Left lobe of liver (tissue), 2 donors: Measurements from ENCODE around the gene FAM227A. TPM values are rescaled to one million over a fixed set of nuclear protein-coding genes. Genes with fewer than 3 reads are reported as not detected.
"Not testable (repeated sequence)": the region's sequence is repeated elsewhere in the genome, so short reads cannot be mapped to it uniquely, and the experiment has no call there.

Experiments
- ATAC-seq: fragments of 200-7000 bp; cut with Tn5 transposase; one replicate; pipeline ENCODE4 v1.9.1; 2020; ENCODE audit warnings: mild to moderate bottlenecking, moderate library complexity
- DNase-seq: peaks from one replicate; pipeline ENCODE4 v3.0.0-alpha.2; 2020; ENCODE audit warnings: low spot score
- total RNA-seq: library from RNA; stranded (reverse); gene quantifications from one replicate; pipeline ENCODE4 v1.2.1, GENCODE V29; 2021
- donor health status: DM: no; HTN: no; CAD: no; lungs with moderate emphysema.
- donor health status: DM: no; HTN: yes; CAD: no.

The FAM227A gene
- total RNA-seq, 1 donor from 2014 or later, result 0.03 TPM

GRCh38 chr22:38612217-38613006 is 43.8 kb downstream of the FAM227A start:
- DNase-seq (peak; percentile 50), ATAC-seq (peak; percentile 67)

GRCh38 chr22:38611559-38611958 is 44.6 kb downstream of the FAM227A start:
- ATAC-seq (peak; percentile 83), DNase-seq (peak; percentile 71)

- ATAC-seq, result no peak
- no peak for DNase-seq
These were observed 46.0 kb downstream of the FAM227A start for GRCh38 chr22:38610234-38610633.

GRCh38 chr22:38608992-38609750 is 47.0 kb downstream of the FAM227A start:
- ATAC-seq (no peak), DNase-seq (no peak)

GRCh38 chr22:38607680-38608079 is 48.5 kb downstream of the FAM227A start:
- ATAC-seq (peak; percentile 41), DNase-seq (no peak)

GRCh38 chr22:38602166-38602565 is 54.0 kb downstream of the FAM227A start:
- ATAC-seq (no peak), DNase-seq (no peak)

- DNase-seq, result no peak
These were observed 54.9 kb downstream of the FAM227A start for GRCh38 chr22:38601221-38601764.

GRCh38 chr22:38599466-38599865 is 56.7 kb downstream of the FAM227A start:
- ATAC-seq, result no peak
- DNase-seq, result no peak

More at GRCh38 chr22:38601221-38601764, 54.9 kb downstream of the FAM227A start:
- no peak for ATAC-seq

GRCh38 chr22:38582923-38583322 is 73.3 kb downstream of the FAM227A start:
- not testable (repeated sequence) for DNase-seq, ATAC-seq

- ATAC-seq, result no peak
- DNase-seq, result no peak
These were observed 77.7 kb downstream of the FAM227A start for GRCh38 chr22:38578505-38578904.

GRCh38 chr22:38572065-38572464 is 84.1 kb downstream of the FAM227A start:
- DNase-seq, result no peak
- ATAC-seq, result peak; percentile 58

- ATAC-seq (peak; percentile 17), DNase-seq (no peak)
These were observed 85.3 kb downstream of the FAM227A start for GRCh38 chr22:38570779-38571364.

- DNase-seq (peak; percentile 85), ATAC-seq (peak; percentile 98)
These were observed 86.0 kb downstream of the FAM227A start, which contains the start of gene DMC1 for GRCh38 chr22:38569972-38570778. TSS of gene DMC1 (minus strand) at chr22:38570183. CDS start at chr22:38568256, 1,927 bp downstream.

GRCh38 chr22:38569181-38569971 is 86.8 kb downstream of the FAM227A start:
- DNase-seq, result peak; percentile 46
- peak; percentile 4 for ATAC-seq

- ATAC-seq (no peak), DNase-seq (no peak)
These were observed 88.5 kb downstream of the FAM227A start for GRCh38 chr22:38567531-38568285.

GRCh38 chr22:38566726-38567504 is 89.3 kb downstream of the FAM227A start:
- DNase-seq (no peak), ATAC-seq (no peak)

- no peak for ATAC-seq
These were observed 90.8 kb downstream of the FAM227A start for GRCh38 chr22:38565441-38565840.

GRCh38 chr22:38564669-38565068 is 91.5 kb downstream of the FAM227A start:
- DNase-seq (no peak), ATAC-seq (no peak)

More at GRCh38 chr22:38565441-38565840, 90.8 kb downstream of the FAM227A start:
- DNase-seq, result no peak
